HG03439 (cell line): ENCODE measurements around the gene HLA-DMA.
A peak's percentile ranks its signal among the peaks of the same experiment; 100 is the strongest.

Experiments used
- ATAC-seq: cut with Tn5 transposase; IDR thresholded peaks from one replicate; pipeline ENCODE4 v1.9.1; 2021; ENCODE audit warnings: mild to moderate bottlenecking, moderate library complexity; ENCODE audit not compliant: unreplicated experiment

HLA-DMA gene

GRCh38 chr6:32952817-32953739, at the start of gene HLA-DMA:
Gene HLA-DMA, minus strand, starts transcription at chr6:32953097. Its CDS starts 61 bp downstream, at chr6:32953036.
- ATAC-seq, result peak; percentile 71

- no peak for ATAC-seq
These were observed 48.8 kb upstream of the HLA-DMA start for GRCh38 chr6:33001685-33002084.

GRCh38 chr6:33000055-33000454, 47.2 kb upstream of the HLA-DMA start:
- ATAC-seq, result no peak

- ATAC-seq, result no peak
These were observed 42.6 kb upstream of the HLA-DMA start for GRCh38 chr6:32995448-32995847.

- ATAC-seq, result no peak
These were observed 40.6 kb upstream of the HLA-DMA start for GRCh38 chr6:32993363-32993973.

- ATAC-seq, result no peak
These were observed 39.1 kb upstream of the HLA-DMA start for GRCh38 chr6:32991972-32992371.

- ATAC-seq, result no peak
These were observed 36.5 kb upstream of the HLA-DMA start for GRCh38 chr6:32989368-32989767.

- ATAC-seq, result peak; percentile 53
These were observed 31.9 kb upstream of the HLA-DMA start for GRCh38 chr6:32984622-32985389.

- no peak for ATAC-seq
These were observed 31.2 kb upstream of the HLA-DMA start for GRCh38 chr6:32983964-32984621.

- ATAC-seq, result no peak
These were observed 30.6 kb upstream of the HLA-DMA start for GRCh38 chr6:32983493-32983848.

GRCh38 chr6:32982702-32983492, 30.0 kb upstream of the HLA-DMA start:
- ATAC-seq, result no peak

GRCh38 chr6:32982084-32982701, 29.3 kb upstream of the HLA-DMA start:
- no peak for ATAC-seq

GRCh38 chr6:32980488-32981038, 27.7 kb upstream of the HLA-DMA start:
- no peak for ATAC-seq

- ATAC-seq, result no peak
These were observed 27.0 kb upstream of the HLA-DMA start for GRCh38 chr6:32979720-32980487.

GRCh38 chr6:32977953-32978324, 25.0 kb upstream of the HLA-DMA start:
- no peak for ATAC-seq

- no peak for ATAC-seq
These were observed 24.5 kb upstream of the HLA-DMA start for GRCh38 chr6:32977272-32977952.

GRCh38 chr6:32976334-32977069, 23.6 kb upstream of the HLA-DMA start:
- ATAC-seq, result no peak

- no peak for ATAC-seq
These were observed 23.0 kb upstream of the HLA-DMA start for GRCh38 chr6:32975886-32976285.
